Mammary epithelial cell (primary cell): ENCODE measurements around the gene MAD1L1.

Experiments used
- CTCF ChIP-seq, 2 donors: IDR thresholded peaks in 1 of 2; conservative IDR thresholded peaks in 1 of 2; 2 replicates each; pipeline ENCODE4 v1.5.1; 2011 to 2012; ENCODE audit warnings: inconsistent platforms in 2 of 2, low read length in 2 of 2, mild to moderate bottlenecking in 2 of 2, control low read depth in 1 of 2, low read depth in 1 of 2; ENCODE audit not compliant: insufficient read depth in 1 of 2; ENCODE audit errors: extremely low read depth in 1 of 2
- EZH2 ChIP-seq: IDR thresholded peaks from 2 replicates; pipeline ENCODE4 v1.6.1; 2012; ENCODE audit warnings: low read length, inconsistent platforms, borderline replicate concordance

DNA sequence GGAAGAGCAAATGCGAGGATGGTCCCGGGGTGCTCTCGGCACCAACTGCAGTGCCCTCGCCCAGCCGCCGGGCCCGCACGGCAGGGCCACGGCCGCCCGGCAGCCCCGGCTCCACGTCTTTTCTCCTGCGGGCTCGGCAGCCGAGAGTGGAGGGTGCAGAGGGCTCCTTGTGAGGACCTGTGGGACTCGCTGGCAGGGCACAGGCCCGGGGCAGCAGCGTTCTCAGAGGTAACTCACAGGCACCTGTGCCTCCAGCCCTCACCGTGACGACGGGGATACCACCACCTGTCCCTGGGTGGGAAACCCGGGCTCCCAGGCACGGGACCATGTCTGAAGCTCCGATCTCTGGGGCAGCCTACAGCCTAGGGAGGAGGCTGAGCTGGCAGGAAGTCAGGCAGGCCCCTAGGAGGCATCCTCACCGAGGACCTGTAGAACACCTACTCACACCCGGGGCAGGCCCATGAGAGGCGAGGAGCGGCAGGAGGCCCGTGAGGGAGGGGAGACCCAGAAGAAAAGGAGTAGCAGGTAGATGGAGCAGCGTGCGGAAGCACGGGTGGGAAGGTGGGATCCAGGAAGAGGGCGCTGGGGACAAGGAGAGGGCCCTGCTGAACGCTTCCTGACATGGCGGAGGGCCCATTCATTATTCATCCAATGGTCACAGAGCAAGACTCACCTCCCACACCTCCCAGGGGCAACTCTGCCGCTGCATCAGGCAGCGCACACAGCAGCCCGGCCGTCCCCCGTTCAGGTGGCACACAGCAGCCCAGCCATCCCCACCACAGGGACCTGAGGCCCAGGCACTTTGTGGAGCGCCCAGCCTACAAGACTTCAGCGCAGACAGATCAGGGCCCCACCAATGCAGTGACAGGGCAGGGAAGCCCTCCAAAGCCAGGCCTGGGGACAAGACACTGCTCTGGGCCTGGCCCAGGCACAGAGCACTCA is 244.9 kb downstream of the MAD1L1 start:
- TF ChIP-seq CTCF (conservative IDR thresholded peaks at IDR 0.05 in 1 of 2, IDR thresholded peaks at IDR 0.05 in 1 of 2; ENCODE audit: extremely low read depth in 1 of 2, insufficient read depth in 1 of 2, low read depth in 1 of 2, low read length in 2 of 2) (no peak), EZH2 (no peak)
